K562 (cell line): ENCODE measurements around the gene TRPM4. TPM values are rescaled to one million over a fixed set of nuclear protein-coding genes. Genes with fewer than 3 reads are reported as not detected.

Experiments
- ATAC-seq: fragments of 200-7000 bp; cut with Tn5 transposase; 3 replicates; pipeline ENCODE4 v1.9.1; 2020; ENCODE audit warnings: moderate library complexity
- BruUV-seq: library from RNA; stranded (reverse); fragments of 400-500 nt; replicated peaks from 2 replicates; lab custom pipeline; 2021; lab: Mats Ljungman, UMichigan
- CTCF ChIA-PET: fragments of 300-600 bp; formaldehyde crosslinking; extraction: SDS; loops from one replicate; lab custom pipeline; 2021; ENCODE audit warnings: low intra/inter-chr PET ratio; lab: Yijun Ruan, JAX
- POLR2A ChIA-PET: fragments of 300-600, 350-650 bp; sonication (Branson Sonifier 250); formaldehyde crosslinking; extraction: SDS; loops from one replicate; lab custom pipeline; 2021; ENCODE audit warnings: antibody characterized with exemption, inconsistent platforms; lab: Yijun Ruan, JAX
- DNase-seq, 4 experiments: peaks; one replicate each; pipeline versions ENCODE4 v3.0.0 to v3.0.0-alpha.2; 2011 to 2018; ENCODE audit warnings: low spot score in 3 of 4, mixed read lengths in 3 of 4; ENCODE audit errors: extremely low read depth in 1 of 4
- FAIRE-seq: peaks from 2 replicates; lab custom pipeline; 2011; peaks lifted over from hg19 to GRCh38; lab: Jason Lieb, UNC
- H2AFZ ChIP-seq: 2 replicates; pipeline ENCODE4 v1.6.0; 2011; ENCODE audit warnings: low read depth, low read length, control low read depth, inconsistent platforms
- H3K27ac ChIP-seq: fragments of 200-600 bp; 3 replicates; pipeline ENCODE4 v1.8.0; 2011; ENCODE audit warnings: low read depth, mild to moderate bottlenecking, control low read depth, inconsistent platforms, low read length, moderate library complexity, mixed read lengths; ENCODE audit errors: extremely low read depth
- H3K27me3 ChIP-seq, 2 experiments: fragments of 300-600 bp in 1 of 2; 2 replicates in 1 of 2; 3 replicates in 1 of 2; pipeline versions ENCODE4 v1.6.0 to v1.8.0; 2011; ENCODE audit warnings: inconsistent platforms in 2 of 2, low read length in 2 of 2, mild to moderate bottlenecking in 1 of 2, mixed read lengths in 1 of 2, moderate library complexity in 1 of 2; ENCODE audit not compliant: control insufficient read depth in 2 of 2, insufficient read depth in 2 of 2
- H3K36me3 ChIP-seq: fragments of 300-600 bp; 3 replicates; pipeline ENCODE4 v1.8.0; 2011; ENCODE audit warnings: mild to moderate bottlenecking, low read length, inconsistent platforms; ENCODE audit not compliant: control insufficient read depth, insufficient read depth
- H3K4me1 ChIP-seq, 2 experiments: fragments of 200-600 bp in 1 of 2; replicated peaks in 1 of 2; 2 replicates in 1 of 2; 3 replicates in 1 of 2; pipeline versions ENCODE4 v1.5.1 to v1.8.0; 2011; ENCODE audit warnings: inconsistent platforms in 2 of 2, low read length in 2 of 2, mild to moderate bottlenecking in 1 of 2, mixed read lengths in 1 of 2, moderate library complexity in 1 of 2; ENCODE audit not compliant: control insufficient read depth in 2 of 2, insufficient read depth in 2 of 2
- H3K4me2 ChIP-seq: 2 replicates; pipeline ENCODE4 v1.6.1; 2011; ENCODE audit warnings: low read length, control low read depth, inconsistent platforms, mixed read lengths; ENCODE audit not compliant: insufficient read depth
- H3K4me3 ChIP-seq: fragments of 200-600 bp; sonication (generic), shearing (Covaris generic); 2 replicates; pipeline ENCODE4 v1.5.1; 2016; ENCODE audit warnings: control low read depth, inconsistent platforms
- H3K79me2 ChIP-seq: fragments of 200-600 bp; 3 replicates; pipeline ENCODE4 v1.8.0; 2011; ENCODE audit warnings: low read length, inconsistent platforms; ENCODE audit not compliant: control insufficient read depth, insufficient read depth
- H3K9ac ChIP-seq, 2 experiments: 2 replicates each; pipeline versions ENCODE4 v1.6.0 to v1.6.1; 2011; ENCODE audit warnings: low read depth in 2 of 2, low read length in 2 of 2, control low read depth in 1 of 2, inconsistent platforms in 1 of 2, mild to moderate bottlenecking in 1 of 2, mixed read lengths in 1 of 2; ENCODE audit not compliant: insufficient read depth in 1 of 2
- H3K9me1 ChIP-seq: one replicate; pipeline ENCODE4 v1.6.0; 2011; ENCODE audit warnings: inconsistent platforms, mild to moderate bottlenecking, low read length, moderate library complexity; ENCODE audit not compliant: control insufficient read depth, insufficient read depth
- H3K9me3 ChIP-seq: replicated peaks from 2 replicates; pipeline ENCODE4 v1.5.1; 2011; ENCODE audit warnings: low read depth, low read length, inconsistent platforms; ENCODE audit not compliant: control insufficient read depth, insufficient read depth
- H4K20me1 ChIP-seq: replicated peaks from 2 replicates; pipeline ENCODE4 v1.6.1; 2011; ENCODE audit warnings: low read length, inconsistent platforms, mixed read lengths; ENCODE audit not compliant: control insufficient read depth, insufficient read depth
- ATF1 ChIP-seq, 2 experiments: fragments of 450-650 bp in 1 of 2; IDR thresholded peaks; 2 replicates each; pipeline ENCODE4 v1.6.1; 2016; ENCODE audit warnings: missing compliant biosample characterization in 1 of 2, missing genetic modification characterization in 1 of 2
- KDM5B ChIP-seq: fragments of 200-600 bp; sonication (generic); IDR thresholded peaks from 2 replicates; pipeline ENCODE4 v1.6.1; 2012; ENCODE audit warnings: low read depth, mild to moderate bottlenecking, moderate library complexity, low read length, control low read depth, inconsistent platforms; ENCODE audit not compliant: insufficient replicate concordance
- POLR2B ChIP-seq: fragments of 450-650 bp; IDR thresholded peaks from 2 replicates; pipeline ENCODE4 v1.6.1; 2018; ENCODE audit warnings: low read depth; ENCODE audit not compliant: partially characterized antibody
- POLR2G ChIP-seq: fragments of 200-400 bp; formaldehyde crosslinking; IDR thresholded peaks from 2 replicates; pipeline ENCODE4 v1.6.1; 2017; ENCODE audit warnings: low read depth, mild to moderate bottlenecking, antibody characterized with exemption, low read length, moderate library complexity
- RBFOX2 ChIP-seq: fragments of 200-400 bp; formaldehyde crosslinking; IDR thresholded peaks from 2 replicates; pipeline ENCODE4 v1.6.1; 2017; ENCODE audit warnings: low read depth, mild to moderate bottlenecking, low read length, moderate library complexity
- TEAD2 ChIP-seq: fragments of 450-650 bp; IDR thresholded peaks from 2 replicates; pipeline ENCODE4 v1.6.1; 2016; ENCODE audit warnings: missing genetic modification characterization, control low read depth, missing compliant biosample characterization
- ZNF239 ChIP-seq: fragments of 250-450 bp; sonication (Bioruptor Pico); IDR thresholded peaks from 2 replicates; pipeline ENCODE4 v1.4.0; 2020; ENCODE audit warnings: mild to moderate bottlenecking
- WGBS: fragments of 100-300 bp; shearing (Covaris generic); methylation state at CpG from one replicate; pipeline ENCODE4 v1.1.6; 2016; ENCODE audit warnings: low coverage, mixed read lengths; ENCODE audit not compliant: insufficient coverage; ENCODE audit errors: missing lambda C conversion rate; 5-methylcytosine and 5-hydroxymethylcytosine counted together
- in situ Hi-C: fragments of 300-500 bp; cut with MboI; formaldehyde crosslinking; loops from 4 replicates; pipeline ENCODE4 v1.15.0; 2018; ENCODE audit warnings: inconsistent platforms, mixed read lengths
- intact Hi-C: fragments of 100-400 bp; cut with micrococcal nuclease; formaldehyde crosslinking; loops from 2 replicates; pipeline ENCODE4 v1.14.2; 2022
- polyA plus RNA-seq, 8 experiments: library from polyadenylated mRNA; depleted of rRNA in 4 of 8; stranded (reverse) in 5 of 8; unstranded in 3 of 8; fragments of >200 nt; fragmentation: Nextera tagmentation in 2 of 8; fragmentation: Illumina TruSeq in 1 of 8; extraction: Ambion mirVana in 2 of 8; extraction: Trizol in 1 of 8; gene quantifications; 2 replicates each; pipeline versions ENCODE4 v1.2.1 to v1.2.3, GENCODE V29; 2011 to 2014; ENCODE audit warnings: inconsistent platforms in 1 of 8, missing spikeins in 1 of 8
- total RNA-seq, 7 experiments: library from RNA; depleted of rRNA in 6 of 7; stranded (reverse); fragments of >200 nt in 6 of 7; fragmentation: Illumina TruSeq in 2 of 7; extraction: Trizol in 2 of 7; gene quantifications; 2 replicates each; pipeline versions ENCODE4 v1.2.1 to v1.2.3, GENCODE V29; 2011 to 2021; ENCODE audit warnings: low replicate concordance in 1 of 7
- TF ChIP-seq, protein P1 (sequence below): fragments of 200-800 bp; sonication (Bioruptor generic); IDR thresholded peaks from 2 replicates; pipeline ENCODE4 v1.6.1; 2017; ENCODE audit warnings: missing genetic modification characterization, missing compliant biosample characterization

The TRPM4 gene
- total and polyA plus RNA-seq, 9 of the 15 experiments (the other 6 are each of a cell fraction or from before 2014, with no cell fraction given), result 6.5 to 45.4 (median 15.2) TPM

DNA sequence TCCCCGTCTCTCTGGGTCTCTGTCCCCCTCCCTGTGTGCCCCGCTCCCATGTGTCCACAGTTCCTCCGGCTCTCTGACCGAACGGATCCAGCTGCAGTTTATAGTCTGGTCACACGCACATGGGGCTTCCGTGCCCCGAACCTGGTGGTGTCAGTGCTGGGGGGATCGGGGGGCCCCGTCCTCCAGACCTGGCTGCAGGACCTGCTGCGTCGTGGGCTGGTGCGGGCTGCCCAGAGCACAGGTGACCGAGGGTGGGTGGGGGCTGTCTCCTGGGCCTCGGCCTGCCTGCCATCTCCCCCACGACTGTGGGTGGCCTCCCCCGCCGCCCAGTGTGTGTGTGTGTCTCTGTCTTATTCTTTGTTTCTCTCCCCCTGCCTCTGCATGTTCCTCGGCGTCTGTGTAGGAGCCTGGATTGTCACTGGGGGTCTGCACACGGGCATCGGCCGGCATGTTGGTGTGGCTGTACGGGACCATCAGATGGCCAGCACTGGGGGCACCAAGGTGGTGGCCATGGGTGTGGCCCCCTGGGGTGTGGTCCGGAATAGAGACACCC, 10.3 kb downstream of the TRPM4 start:
- FAIRE-seq, result no peak
- H3K4me3 ChIP-seq, result no peak overlapping the region
- peaks cover 39% of the 10 kb centered on the region; the same call in 2 of the 3 replicates for H3K36me3 ChIP-seq
- DNase-seq, result peak in 1 of 4 experiments; percentile 5
- ATAC-seq, result peak; percentile 24; the same call in 2 of the 3 replicates
- H3K4me1 ChIP-seq, result peaks cover 0 to 19% of the 10 kb centered on the region in 2 experiments; a peak in 2 of 5 replicates
- no peak overlapping the region for H3K27ac ChIP-seq
- H3K79me2 ChIP-seq, result no peaks in the 10 kb centered on the region
- no peaks in the 10 kb centered on the region for H3K9me3 ChIP-seq
- intact Hi-C loops (no loop called here), in situ Hi-C loops (no loop called here)
- H3K9ac ChIP-seq, result peak overlapping the region in 1 of 2 experiments; percentile 52; a peak in 2 of 4 replicates
- CTCF ChIA-PET, result no interaction called here
- no peaks in the 10 kb centered on the region for H3K9me1 ChIP-seq
- WGBS, result 90% methylated on average over 23 of the region's 25 CpGs
- H2AFZ ChIP-seq, result no peak overlapping the region
- no peaks in the 10 kb centered on the region for H3K27me3 ChIP-seq
- no TSS peak for BruUV-seq
- POLR2A ChIA-PET, result interaction anchor here (4.1 kb wide), 1 partner anchor 7 kb away, joined by 18 read pairs; no protein-coding TSS in a partner anchor
- H3K4me2 ChIP-seq, result no peak overlapping the region
- TF ChIP-seq POLR2G (0 out of 2 replicates have a peak, but pooled peaks have one; percentile 25), ZNF239 (CRISPR knock-in tag) (no peak), RBFOX2 (peak; percentile 43), TEAD2 (tag) (no peak), KDM5B (no peak), POLR2B (no peak), ATF1 (CRISPR knock-in tag; IDR thresholded peaks at IDR 0.05) (no peak), ATF1 (tag; IDR thresholded peaks at IDR 0.05) (no peak)
- TF ChIP-seq, protein P1, sequence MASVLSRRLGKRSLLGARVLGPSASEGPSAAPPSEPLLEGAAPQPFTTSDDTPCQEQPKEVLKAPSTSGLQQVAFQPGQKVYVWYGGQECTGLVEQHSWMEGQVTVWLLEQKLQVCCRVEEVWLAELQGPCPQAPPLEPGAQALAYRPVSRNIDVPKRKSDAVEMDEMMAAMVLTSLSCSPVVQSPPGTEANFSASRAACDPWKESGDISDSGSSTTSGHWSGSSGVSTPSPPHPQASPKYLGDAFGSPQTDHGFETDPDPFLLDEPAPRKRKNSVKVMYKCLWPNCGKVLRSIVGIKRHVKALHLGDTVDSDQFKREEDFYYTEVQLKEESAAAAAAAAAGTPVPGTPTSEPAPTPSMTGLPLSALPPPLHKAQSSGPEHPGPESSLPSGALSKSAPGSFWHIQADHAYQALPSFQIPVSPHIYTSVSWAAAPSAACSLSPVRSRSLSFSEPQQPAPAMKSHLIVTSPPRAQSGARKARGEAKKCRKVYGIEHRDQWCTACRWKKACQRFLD (CRISPR knock-in tag), result no peak
- H4K20me1 ChIP-seq, result no peaks in the 10 kb centered on the region
